WTC11 (cell line): ENCODE data around the gene CTDSP2. TPM values are rescaled to one million over a fixed set of nuclear protein-coding genes. Genes with fewer than 3 reads are reported as not detected.

Experiments
- ATAC-seq: fragments of 200-7000 bp; cut with Tn5 transposase; 2 replicates; pipeline ENCODE4 v1.10.0; 2021; ENCODE audit warnings: mild to moderate bottlenecking, moderate library complexity
- CTCF ChIA-PET: fragments of 300-600 bp; sonication (Branson Sonifier 250); formaldehyde crosslinking; loops from one replicate; lab custom pipeline; 2021; ENCODE audit warnings: antibody characterized with exemption; lab: Charles Lee
- POLR2A ChIA-PET: fragments of 350-600 bp; sonication (Branson Sonifier 250); formaldehyde crosslinking; loops from one replicate; lab custom pipeline; 2021; ENCODE audit warnings: antibody characterized with exemption; lab: Charles Lee
- DNase-seq: peaks from one replicate; pipeline ENCODE4 v3.0.0; 2021; ENCODE audit warnings: low spot score
- H3K27ac Mint-ChIP-seq: 2 replicates; pipeline ENCODE4 v1.8.0; 2021; ENCODE audit warnings: mixed read lengths
- H3K27me3 Mint-ChIP-seq: 2 replicates; pipeline ENCODE4 v1.8.0; 2021; ENCODE audit warnings: low read depth, mild to moderate bottlenecking, moderate library complexity, mixed read lengths
- H3K36me3 Mint-ChIP-seq: 2 replicates; pipeline ENCODE4 v1.8.0; 2021; ENCODE audit warnings: mixed read lengths
- H3K4me1 Mint-ChIP-seq: 2 replicates; pipeline ENCODE4 v1.8.0; 2022; ENCODE audit warnings: mixed read lengths
- H3K4me3 Mint-ChIP-seq: 2 replicates; pipeline ENCODE4 v1.8.0; 2021; ENCODE audit warnings: mild to moderate bottlenecking, moderate library complexity, mixed read lengths
- H3K9me3 Mint-ChIP-seq: 2 replicates; pipeline ENCODE4 v1.8.0; 2021; ENCODE audit warnings: mixed read lengths
- ATF2 ChIP-seq: sonication (generic); formaldehyde crosslinking; IDR thresholded peaks from 2 replicates; pipeline ENCODE4 v1.8.1; 2022; ENCODE audit warnings: low read depth, missing genetic modification reagents, borderline replicate concordance
- ATF3 ChIP-seq: sonication (generic); formaldehyde crosslinking; conservative IDR thresholded peaks from 2 replicates; pipeline ENCODE4 v1.8.1; 2022; ENCODE audit warnings: mild to moderate bottlenecking, missing genetic modification reagents
- CBFB ChIP-seq: sonication (generic); formaldehyde crosslinking; IDR thresholded peaks from 2 replicates; pipeline ENCODE4 v1.8.1; 2022; ENCODE audit warnings: mild to moderate bottlenecking, low read depth, missing genetic modification reagents
- FOXJ3 ChIP-seq: sonication (generic); formaldehyde crosslinking; IDR thresholded peaks from 2 replicates; pipeline ENCODE4 v1.9.0; 2021; ENCODE audit warnings: missing genetic modification reagents, mild to moderate bottlenecking, borderline replicate concordance
- GRHL2 ChIP-seq: fragments of 250-450 bp; sonication (Bioruptor Pico); IDR thresholded peaks from 2 replicates; pipeline ENCODE4 v1.8.0; 2022; ENCODE audit warnings: mild to moderate bottlenecking, moderate library complexity; ENCODE audit not compliant: insufficient replicate concordance, severe bottlenecking
- IRF1 ChIP-seq: sonication (generic); formaldehyde crosslinking; IDR thresholded peaks from 2 replicates; pipeline ENCODE4 v1.8.0; 2023; ENCODE audit warnings: missing genetic modification reagents
- JUN ChIP-seq: sonication (generic); formaldehyde crosslinking; IDR thresholded peaks from 2 replicates; pipeline ENCODE4 v1.8.0; 2023; ENCODE audit warnings: mild to moderate bottlenecking, missing genetic modification reagents
- MAX ChIP-seq: sonication (generic); formaldehyde crosslinking; IDR thresholded peaks from 2 replicates; pipeline ENCODE4 v1.8.0; 2022; ENCODE audit warnings: mild to moderate bottlenecking, missing genetic modification reagents
- MYBL2 ChIP-seq: sonication (generic); formaldehyde crosslinking; IDR thresholded peaks from 2 replicates; pipeline ENCODE4 v1.8.1; 2023; ENCODE audit warnings: mild to moderate bottlenecking, moderate library complexity, missing genetic modification reagents
- NFE2L1 ChIP-seq: sonication (generic); formaldehyde crosslinking; IDR thresholded peaks from 2 replicates; pipeline ENCODE4 v1.8.1; 2023; ENCODE audit warnings: missing genetic modification reagents
- RELA ChIP-seq: sonication (generic); formaldehyde crosslinking; IDR thresholded peaks from 2 replicates; pipeline ENCODE4 v1.8.1; 2022; ENCODE audit warnings: missing genetic modification reagents, mild to moderate bottlenecking, borderline replicate concordance
- SP1 ChIP-seq: sonication (generic); formaldehyde crosslinking; conservative IDR thresholded peaks from 2 replicates; pipeline ENCODE4 v1.8.1; 2022; ENCODE audit warnings: missing genetic modification reagents
- ZBTB21 ChIP-seq: sonication (generic); formaldehyde crosslinking; IDR thresholded peaks from 2 replicates; pipeline ENCODE4 v1.8.1; 2023; ENCODE audit warnings: mild to moderate bottlenecking, missing genetic modification reagents, borderline replicate concordance
- ZNF121 ChIP-seq: sonication (generic); formaldehyde crosslinking; IDR thresholded peaks from 2 replicates; pipeline ENCODE4 v1.8.0; 2023; ENCODE audit warnings: missing genetic modification reagents
- ZNF416 ChIP-seq: fragments of 250-450 bp; sonication (Bioruptor Pico); IDR thresholded peaks from 2 replicates; pipeline ENCODE4 v1.9.0; 2021; ENCODE audit warnings: mild to moderate bottlenecking, inconsistent platforms
- total RNA-seq: library from RNA; stranded (reverse); gene quantifications from 3 replicates; pipeline ENCODE4 v1.2.3, GENCODE V29; 2021
- TF ChIP-seq, protein P1 (sequence below): fragments of 200-600 bp; IDR thresholded peaks from 2 replicates; pipeline ENCODE4 v1.8.0; 2022; ENCODE audit warnings: antibody characterized with exemption
- TF ChIP-seq, protein P2 (sequence below): sonication (generic); formaldehyde crosslinking; IDR thresholded peaks from 2 replicates; pipeline ENCODE4 v1.8.1; 2023; ENCODE audit warnings: mild to moderate bottlenecking, moderate library complexity, missing genetic modification reagents
- TF ChIP-seq, protein P3 (sequence below): sonication (generic); formaldehyde crosslinking; IDR thresholded peaks from 2 replicates; pipeline ENCODE4 v1.8.1; 2022; ENCODE audit warnings: missing genetic modification reagents, borderline replicate concordance

Gene CTDSP2
- total RNA-seq, 1 experiment from 2014 or later = 122 TPM

GRCh38 chr12:57806677-57807076, 39.9 kb downstream of the CTDSP2 start:
- ChIA-PET CTCF (no interaction called here), POLR2A (no interaction called here)
- TF ChIP-seq MYBL2 (CRISPR knock-in tag) (no peak), ZBTB21 (no peak)
- DNase-seq = no peak
- Mint-ChIP-seq H3K36me3 (peaks cover 2% of the 10 kb centered on the region), H3K27me3 (no peaks in the 10 kb centered on the region), H3K27ac (no peak overlapping the region), H3K4me1 (no peaks in the 10 kb centered on the region), H3K4me3 (no peak overlapping the region), H3K9me3 (no peaks in the 10 kb centered on the region)
- ATAC-seq = no peak

DNA sequence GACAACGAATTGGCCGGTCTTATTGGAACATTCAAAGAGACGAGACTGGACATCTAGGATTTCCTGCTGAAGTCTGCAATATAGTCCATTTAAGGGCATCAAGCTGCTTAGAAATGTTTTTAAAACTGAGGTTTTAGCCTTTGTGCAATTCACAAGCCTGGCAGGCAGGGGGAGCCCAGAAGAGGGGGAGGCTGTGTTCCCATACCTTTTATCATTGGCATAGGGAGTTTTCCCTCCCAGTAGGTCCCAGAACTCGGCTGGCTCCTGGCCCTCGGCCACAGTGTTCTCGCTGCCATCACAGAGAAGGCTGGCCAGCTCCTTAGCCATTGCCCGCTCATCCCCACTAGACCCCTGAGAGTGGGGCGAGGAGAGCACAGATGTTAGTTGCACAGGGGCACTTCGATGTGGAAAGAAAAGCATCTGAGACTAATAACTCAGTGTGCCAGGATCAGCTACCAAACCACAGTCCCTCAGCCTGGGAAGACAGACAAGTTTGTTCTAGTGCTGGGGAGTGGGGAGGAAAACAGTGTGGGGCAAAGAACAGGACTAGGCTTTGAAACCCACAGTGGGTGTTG, 43.1 kb downstream of the CTDSP2 start:
- DNase-seq (peak; percentile 75), ATAC-seq (peak; percentile 98)
- Mint-ChIP-seq H3K9me3 (no peaks in the 10 kb centered on the region), H3K27me3 (no peaks in the 10 kb centered on the region), H3K27ac (no peak overlapping the region), H3K4me3 (no peak overlapping the region), H3K4me1 (no peaks in the 10 kb centered on the region), H3K36me3 (peaks cover 2% of the 10 kb centered on the region)
- ChIA-PET CTCF (interaction anchor here (0.6 to 4.2 kb wide), 29 partner anchors 8 to 192 kb away, joined by 3 to 60 read pairs (median 5); partner anchors contain the start of genes ARHGEF25, AVIL, EEF1AKMT3 and METTL1), POLR2A (interaction anchor here (0.8 kb wide), 1 partner anchor 12 kb away, joined by 4 read pairs; no protein-coding TSS in a partner anchor)
- TF ChIP-seq ZNF416 (CRISPR knock-in tag) (0 out of 2 replicates have a peak, but pooled peaks have one; percentile 39), ZNF121 (CRISPR knock-in tag) (no peak), SP1 (CRISPR knock-in tag) (0 out of 2 replicates have a peak, but pooled peaks have one; percentile 25)
- TF ChIP-seq, protein P1, sequence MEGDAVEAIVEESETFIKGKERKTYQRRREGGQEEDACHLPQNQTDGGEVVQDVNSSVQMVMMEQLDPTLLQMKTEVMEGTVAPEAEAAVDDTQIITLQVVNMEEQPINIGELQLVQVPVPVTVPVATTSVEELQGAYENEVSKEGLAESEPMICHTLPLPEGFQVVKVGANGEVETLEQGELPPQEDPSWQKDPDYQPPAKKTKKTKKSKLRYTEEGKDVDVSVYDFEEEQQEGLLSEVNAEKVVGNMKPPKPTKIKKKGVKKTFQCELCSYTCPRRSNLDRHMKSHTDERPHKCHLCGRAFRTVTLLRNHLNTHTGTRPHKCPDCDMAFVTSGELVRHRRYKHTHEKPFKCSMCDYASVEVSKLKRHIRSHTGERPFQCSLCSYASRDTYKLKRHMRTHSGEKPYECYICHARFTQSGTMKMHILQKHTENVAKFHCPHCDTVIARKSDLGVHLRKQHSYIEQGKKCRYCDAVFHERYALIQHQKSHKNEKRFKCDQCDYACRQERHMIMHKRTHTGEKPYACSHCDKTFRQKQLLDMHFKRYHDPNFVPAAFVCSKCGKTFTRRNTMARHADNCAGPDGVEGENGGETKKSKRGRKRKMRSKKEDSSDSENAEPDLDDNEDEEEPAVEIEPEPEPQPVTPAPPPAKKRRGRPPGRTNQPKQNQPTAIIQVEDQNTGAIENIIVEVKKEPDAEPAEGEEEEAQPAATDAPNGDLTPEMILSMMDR = peak; percentile 49; the same call in 1 of the 2 replicates

DNA sequence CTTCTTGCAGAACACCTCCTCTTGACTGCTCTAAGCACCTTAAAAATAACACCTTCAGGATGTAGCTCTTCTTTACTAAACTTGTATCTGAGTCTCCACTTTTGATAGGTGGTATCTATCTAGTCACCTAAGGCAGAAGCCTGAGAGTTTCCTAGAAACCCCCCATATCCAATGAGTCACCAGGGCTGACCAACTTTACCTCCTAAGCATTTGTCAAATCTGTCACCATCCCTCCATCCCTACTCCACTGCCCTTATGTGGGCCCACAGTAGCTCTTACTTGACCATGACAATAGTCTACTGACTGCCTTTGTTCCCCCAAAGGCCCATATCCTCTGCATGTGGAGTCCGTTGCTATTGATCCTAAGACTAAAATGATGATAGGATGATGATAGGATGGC, 43.9 kb downstream of the CTDSP2 start:
- 0 out of 2 replicates have a peak overlapping the region, but pooled peaks have one; percentile 27 for H3K27ac Mint-ChIP-seq
- H3K27me3 Mint-ChIP-seq = no peaks in the 10 kb centered on the region
- peaks cover 2% of the 10 kb centered on the region for H3K36me3 Mint-ChIP-seq
- no peak overlapping the region for H3K4me3 Mint-ChIP-seq
- H3K9me3 Mint-ChIP-seq = no peaks in the 10 kb centered on the region
- no peak for ATAC-seq
- no peaks in the 10 kb centered on the region for H3K4me1 Mint-ChIP-seq
- DNase-seq = no peak
- CTCF ChIA-PET = interaction anchor here (0.6 to 4.2 kb wide), 27 partner anchors 8 to 191 kb away, joined by 3 to 60 read pairs (median 5); partner anchors contain the start of genes ARHGEF25, AVIL, EEF1AKMT3 and METTL1
- POLR2A ChIA-PET = interaction anchor here (0.8 kb wide), 1 partner anchor 13 kb away, joined by 4 read pairs; no protein-coding TSS in a partner anchor
- no peak for TF ChIP-seq IRF1 (CRISPR knock-in tag)
- no peak for TF ChIP-seq JUN
- TF ChIP-seq MAX (CRISPR knock-in tag) = no peak
- TF ChIP-seq ATF2 (CRISPR knock-in tag) = no peak
- TF ChIP-seq NFE2L1 (CRISPR knock-in tag) = no peak
- TF ChIP-seq ZBTB21 = no peak
- no peak for TF ChIP-seq RELA (CRISPR knock-in tag)
- TF ChIP-seq ATF3 (CRISPR knock-in tag) = no peak
- TF ChIP-seq GRHL2 (CRISPR knock-in tag) = no peak
- TF ChIP-seq, protein P2, sequence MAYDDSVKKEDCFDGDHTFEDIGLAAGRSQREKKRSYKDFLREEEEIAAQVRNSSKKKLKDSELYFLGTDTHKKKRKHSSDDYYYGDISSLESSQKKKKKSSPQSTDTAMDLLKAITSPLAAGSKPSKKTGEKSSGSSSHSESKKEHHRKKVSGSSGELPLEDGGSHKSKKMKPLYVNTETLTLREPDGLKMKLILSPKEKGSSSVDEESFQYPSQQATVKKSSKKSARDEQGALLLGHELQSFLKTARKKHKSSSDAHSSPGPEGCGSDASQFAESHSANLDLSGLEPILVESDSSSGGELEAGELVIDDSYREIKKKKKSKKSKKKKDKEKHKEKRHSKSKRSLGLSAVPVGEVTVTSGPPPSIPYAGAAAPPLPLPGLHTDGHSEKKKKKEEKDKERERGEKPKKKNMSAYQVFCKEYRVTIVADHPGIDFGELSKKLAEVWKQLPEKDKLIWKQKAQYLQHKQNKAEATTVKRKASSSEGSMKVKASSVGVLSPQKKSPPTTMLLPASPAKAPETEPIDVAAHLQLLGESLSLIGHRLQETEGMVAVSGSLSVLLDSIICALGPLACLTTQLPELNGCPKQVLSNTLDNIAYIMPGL (CRISPR knock-in tag) = no peak
- TF ChIP-seq, protein P1 = no peak
- no peak for TF ChIP-seq CBFB (CRISPR knock-in tag)
- TF ChIP-seq, protein P3, sequence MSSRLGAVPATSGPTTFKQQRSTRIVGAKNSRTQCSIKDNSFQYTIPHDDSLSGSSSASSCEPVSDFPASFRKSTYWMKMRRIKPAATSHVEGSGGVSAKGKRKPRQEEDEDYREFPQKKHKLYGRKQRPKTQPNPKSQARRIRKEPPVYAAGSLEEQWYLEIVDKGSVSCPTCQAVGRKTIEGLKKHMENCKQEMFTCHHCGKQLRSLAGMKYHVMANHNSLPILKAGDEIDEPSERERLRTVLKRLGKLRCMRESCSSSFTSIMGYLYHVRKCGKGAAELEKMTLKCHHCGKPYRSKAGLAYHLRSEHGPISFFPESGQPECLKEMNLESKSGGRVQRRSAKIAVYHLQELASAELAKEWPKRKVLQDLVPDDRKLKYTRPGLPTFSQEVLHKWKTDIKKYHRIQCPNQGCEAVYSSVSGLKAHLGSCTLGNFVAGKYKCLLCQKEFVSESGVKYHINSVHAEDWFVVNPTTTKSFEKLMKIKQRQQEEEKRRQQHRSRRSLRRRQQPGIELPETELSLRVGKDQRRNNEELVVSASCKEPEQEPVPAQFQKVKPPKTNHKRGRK (CRISPR knock-in tag) = no peak
- no peak for TF ChIP-seq FOXJ3
